NCI-H82 treated with DMSO at 0.1 percent for 48 hours (cell line): ENCODE measurements around the gene DPF3.

Experiments
- DNase-seq: peaks from one replicate; lab custom pipeline; 2025; ENCODE audit not compliant: unreplicated experiment; lab: John Stamatoyannopoulos, UW

The DPF3 gene

GRCh38 chr14:72621387-72622065 lies 272.4 kb downstream of the DPF3 start:
- no peak for DNase-seq

GRCh38 chr14:72619881-72620280 lies 274.0 kb downstream of the DPF3 start:
- no peak for DNase-seq

- no peak for DNase-seq
Measured at GRCh38 chr14:72619111-72619571, 274.8 kb downstream of the DPF3 start.

GRCh38 chr14:72618424-72618823 lies 275.5 kb downstream of the DPF3 start:
- DNase-seq = no peak

GRCh38 chr14:72617391-72618031 lies 276.4 kb downstream of the DPF3 start:
- DNase-seq = no peak

GRCh38 chr14:72616811-72617210 lies 277.1 kb downstream of the DPF3 start:
- no peak for DNase-seq

- DNase-seq = no peak
Measured at GRCh38 chr14:72616294-72616693, 277.6 kb downstream of the DPF3 start.

- DNase-seq = no peak
Measured at GRCh38 chr14:72615451-72616121, 278.3 kb downstream of the DPF3 start.

GRCh38 chr14:72614891-72615415 lies 278.9 kb downstream of the DPF3 start:
- DNase-seq = no peak

- DNase-seq = no peak
Measured at GRCh38 chr14:72614365-72614764, 279.5 kb downstream of the DPF3 start.

GRCh38 chr14:72613975-72614319 lies 280.0 kb downstream of the DPF3 start:
- no peak for DNase-seq

GRCh38 chr14:72613231-72613974 lies 280.5 kb downstream of the DPF3 start:
- no peak for DNase-seq

- no peak for DNase-seq
Measured at GRCh38 chr14:72612041-72612440, 281.9 kb downstream of the DPF3 start.

- DNase-seq = no peak
Measured at GRCh38 chr14:72611506-72611905, 282.4 kb downstream of the DPF3 start.

GRCh38 chr14:72610831-72611200 lies 283.1 kb downstream of the DPF3 start:
- no peak for DNase-seq

GRCh38 chr14:72610096-72610830 lies 283.6 kb downstream of the DPF3 start:
- no peak for DNase-seq

GRCh38 chr14:72609205-72609916 lies 284.5 kb downstream of the DPF3 start:
- no peak for DNase-seq

GRCh38 chr14:72608391-72609204 lies 285.3 kb downstream of the DPF3 start:
- DNase-seq = no peak
